ENCODE results near the gene GRAMD1B. TPM values are rescaled to one million over a fixed set of nuclear protein-coding genes. Genes with fewer than 3 reads are reported as not detected.
A peak's percentile ranks its signal among the peaks of the same experiment; 100 is the strongest.

Gene GRAMD1B
- total and polyA plus RNA-seq, 2 experiments from 2014 or later = 15.5 to 81.5 TPM

- DNase-seq (ENCODE audit: low read depth in 1 of 2, low spot score in 1 of 2) = no peak
- H3K4me1 ChIP-seq (ENCODE audit: low read depth) = peaks cover 30% of the 10 kb centered on the region
- H3K4me3 ChIP-seq = no peak overlapping the region
- H3K9me3 ChIP-seq (ENCODE audit: low read depth) = no peaks in the 10 kb centered on the region
- H3K27me3 ChIP-seq = no peaks in the 10 kb centered on the region
- peak overlapping the region; percentile 58 for H3K27ac ChIP-seq
- TF ChIP-seq CTCF (IDR thresholded peaks at IDR 0.05; ENCODE audit: low read depth, low read length) = no peak
- no peaks in the 10 kb centered on the region for H3K36me3 ChIP-seq
These were observed 63.4 kb downstream of the GRAMD1B start for GRCh38 chr11:123493349-123494063.

GRCh38 chr11:123494195-123495050 is 64.4 kb downstream of the GRAMD1B start:
- Histone ChIP-seq H3K4me1 (ENCODE audit: low read depth) (peaks cover 30% of the 10 kb centered on the region), H3K4me3 (no peak overlapping the region), H3K9me3 (ENCODE audit: low read depth) (no peaks in the 10 kb centered on the region), H3K36me3 (no peaks in the 10 kb centered on the region), H3K27ac (peak overlapping the region; percentile 58), H3K27me3 (no peaks in the 10 kb centered on the region)
- peak; percentile 39 to 51 for DNase-seq (ENCODE audit: low read depth in 1 of 2, low spot score in 1 of 2)
- no peak for TF ChIP-seq CTCF (IDR thresholded peaks at IDR 0.05; ENCODE audit: low read depth, low read length)

GRCh38 chr11:123504401-123504800 is 74.3 kb downstream of the GRAMD1B start:
- H3K27ac ChIP-seq = peak overlapping the region; percentile 12
- H3K4me3 ChIP-seq = no peak overlapping the region
- H3K36me3 ChIP-seq = no peaks in the 10 kb centered on the region
- H3K27me3 ChIP-seq = no peaks in the 10 kb centered on the region
- no peaks in the 10 kb centered on the region for H3K9me3 ChIP-seq (ENCODE audit: low read depth)
- no peak for DNase-seq (ENCODE audit: low read depth in 1 of 2, low spot score in 1 of 2)
- H3K4me1 ChIP-seq (ENCODE audit: low read depth) = peaks cover 5% of the 10 kb centered on the region
- TF ChIP-seq CTCF (IDR thresholded peaks at IDR 0.05; ENCODE audit: low read depth, low read length) = no peak

- no peaks in the 10 kb centered on the region for H3K27me3 ChIP-seq
- no peaks in the 10 kb centered on the region for H3K36me3 ChIP-seq
- no peak for DNase-seq (ENCODE audit: low read depth in 1 of 2, low spot score in 1 of 2)
- no peak overlapping the region for H3K27ac ChIP-seq
- H3K9me3 ChIP-seq (ENCODE audit: low read depth) = no peaks in the 10 kb centered on the region
- no peak for TF ChIP-seq CTCF (IDR thresholded peaks at IDR 0.05; ENCODE audit: low read depth, low read length)
- no peak overlapping the region for H3K4me3 ChIP-seq
- H3K4me1 ChIP-seq (ENCODE audit: low read depth) = peaks cover 9% of the 10 kb centered on the region
These were observed 75.7 kb downstream of the GRAMD1B start for GRCh38 chr11:123505546-123506299.

GRCh38 chr11:123507043-123507442 is 77.0 kb downstream of the GRAMD1B start:
- Histone ChIP-seq H3K4me3 (no peak overlapping the region), H3K36me3 (no peaks in the 10 kb centered on the region), H3K27me3 (no peaks in the 10 kb centered on the region), H3K9me3 (ENCODE audit: low read depth) (no peaks in the 10 kb centered on the region), H3K27ac (no peak overlapping the region), H3K4me1 (ENCODE audit: low read depth) (peaks cover 9% of the 10 kb centered on the region)
- no peak for DNase-seq (ENCODE audit: low read depth in 1 of 2, low spot score in 1 of 2)
- no peak for TF ChIP-seq CTCF (IDR thresholded peaks at IDR 0.05; ENCODE audit: low read depth, low read length)

Measured in cardiac muscle cell (in vitro differentiated cells and primary cell).